OCI-LY1 (cell line): Measurements from ENCODE around the gene TAS2R20.
"Not testable (repeated sequence)": the region's sequence is repeated elsewhere in the genome, so short reads cannot be mapped to it uniquely, and the experiment has no call there.

Experiments
- H2AFZ ChIP-seq: fragments of 200-600 bp; sonication (generic), shearing (Covaris generic); 2 replicates; pipeline ENCODE4 v1.6.0; 2014; ENCODE audit warnings: antibody characterized with exemption, mild to moderate bottlenecking, low read length
- H3F3A ChIP-seq: fragments of 200-600 bp; sonication (generic), shearing (Covaris generic); 2 replicates; pipeline ENCODE4 v1.6.0; 2014; ENCODE audit warnings: mild to moderate bottlenecking, antibody characterized with exemption, low read length, moderate library complexity; ENCODE audit not compliant: insufficient read depth
- H3K27ac ChIP-seq: fragments of 200-600 bp; sonication (generic); 2 replicates; pipeline ENCODE4 v1.5.1; 2014; ENCODE audit warnings: low read length, mixed run types, mild to moderate bottlenecking, low read depth; ENCODE audit not compliant: poor library complexity, severe bottlenecking
- H3K27me3 ChIP-seq: fragments of 200-600 bp; sonication (generic); 2 replicates; pipeline ENCODE4 v1.6.0; 2014; ENCODE audit warnings: antibody characterized with exemption, mild to moderate bottlenecking, low read length, moderate library complexity; ENCODE audit not compliant: insufficient read depth
- H3K36me3 ChIP-seq: fragments of 200-600 bp; sonication (generic); 2 replicates; pipeline ENCODE4 v1.6.1; 2014; ENCODE audit warnings: mild to moderate bottlenecking, antibody characterized with exemption, low read length, moderate library complexity, mixed read lengths; ENCODE audit not compliant: insufficient read depth
- H3K4me1 ChIP-seq: fragments of 200-600 bp; sonication (generic); 2 replicates; pipeline ENCODE4 v1.5.1; 2014; ENCODE audit warnings: mild to moderate bottlenecking, low read length, moderate library complexity; ENCODE audit not compliant: insufficient read depth, severe bottlenecking
- H3K4me2 ChIP-seq: fragments of 200-600 bp; sonication (generic), shearing (Covaris generic); 2 replicates; pipeline ENCODE4 v1.6.1; 2014; ENCODE audit warnings: low read length
- H3K4me3 ChIP-seq: fragments of 200-600 bp; sonication (generic); 2 replicates; pipeline ENCODE4 v1.5.1; 2014; ENCODE audit warnings: low read length, low read depth, mild to moderate bottlenecking, mixed read lengths; ENCODE audit not compliant: poor library complexity, severe bottlenecking
- H3K79me2 ChIP-seq: fragments of 200-600 bp; shearing (Covaris generic); 2 replicates; pipeline ENCODE4 v1.6.1; 2016; ENCODE audit warnings: mixed run types, low read length, mixed read lengths; ENCODE audit not compliant: insufficient read depth
- H3K9ac ChIP-seq: fragments of 200-600 bp; sonication (generic), shearing (Covaris generic); 2 replicates; pipeline ENCODE4 v1.6.1; 2014; ENCODE audit warnings: mild to moderate bottlenecking, low read length, mixed read lengths
- H3K9me2 ChIP-seq: fragments of 200-600 bp; sonication (generic), shearing (Covaris generic); 2 replicates; pipeline ENCODE4 v1.6.1; 2014; ENCODE audit warnings: low read depth, mild to moderate bottlenecking, low read length, mixed read lengths
- H3K9me3 ChIP-seq: fragments of 200-600 bp; shearing (Covaris generic); 2 replicates; pipeline ENCODE4 v1.6.1; 2014; ENCODE audit warnings: low read length, mixed read lengths
- H4K20me1 ChIP-seq: fragments of 200-600 bp; sonication (generic), shearing (Covaris generic); 2 replicates; pipeline ENCODE4 v1.6.0; 2016; ENCODE audit warnings: mild to moderate bottlenecking, low read length; ENCODE audit not compliant: insufficient read depth
- CTCF ChIP-seq: fragments of 200-600 bp; sonication (generic), shearing (Covaris generic); IDR thresholded peaks from 2 replicates; pipeline ENCODE4 v1.5.1; 2017; ENCODE audit warnings: mild to moderate bottlenecking, antibody characterized with exemption, low read length, moderate library complexity, mixed read lengths
- EZH2 ChIP-seq: fragments of 200-600 bp; sonication (generic), shearing (Covaris generic); IDR thresholded peaks from 2 replicates; pipeline ENCODE4 v1.8.0; 2017; ENCODE audit warnings: borderline replicate concordance, mixed run types, mild to moderate bottlenecking, antibody characterized with exemption, low read length, moderate library complexity, mixed read lengths

Gene TAS2R20

GRCh38 chr12:10998204-10998603 is at the start of gene TAS2R20:
TSS of gene TAS2R20 (minus strand) at chr12:10998304. CDS start at chr12:10997875, 429 bp downstream.
- Histone ChIP-seq H3F3A (no peaks in the 10 kb centered on the region), H3K27me3 (no peaks in the 10 kb centered on the region), H2AFZ (no peak within 1 kb of the TSS), H4K20me1 (no peaks in the 10 kb centered on the region), H3K9me2 (no peaks in the 10 kb centered on the region), H3K4me1 (no peaks in the 10 kb centered on the region), H3K27ac (no peak within 1 kb of the TSS), H3K4me2 (no peak within 1 kb of the TSS), H3K9me3 (no peaks in the 10 kb centered on the region), H3K9ac (no peak within 1 kb of the TSS), H3K36me3 (0 out of 2 replicates have a peak, but pooled peaks cover 4% of the 10 kb centered on the region), H3K79me2 (no peaks in the 10 kb centered on the region), H3K4me3 (no peak within 1 kb of the TSS)
- no peak for TF ChIP-seq CTCF
- TF ChIP-seq EZH2: no peak

DNA sequence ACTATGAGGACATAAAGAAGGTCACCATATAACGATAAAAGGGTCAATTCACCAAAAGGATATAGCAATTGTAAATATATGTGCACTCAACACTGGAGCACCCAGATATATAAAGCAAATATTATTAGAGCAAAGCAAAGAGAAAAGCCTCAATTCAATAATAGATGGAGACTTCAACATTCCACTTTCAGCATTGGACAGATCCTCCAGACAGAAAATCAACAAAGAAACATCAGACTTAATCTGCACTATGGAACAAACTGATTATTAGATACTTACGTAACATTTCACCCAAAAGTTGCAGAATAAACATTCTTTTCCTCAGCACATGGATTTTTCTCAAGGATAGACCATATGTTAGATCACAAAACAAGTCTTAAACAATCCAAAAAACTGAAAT is 43.3 kb upstream of the TAS2R20 start:
- peaks cover 17% of the 10 kb centered on the region; the same call in 1 of the 2 replicates for H3K36me3 ChIP-seq
- H3K27ac ChIP-seq, H4K20me1 ChIP-seq, H3K79me2 ChIP-seq, H3F3A ChIP-seq, H3K9me2 ChIP-seq, H2AFZ ChIP-seq, H3K27me3 ChIP-seq, H3K9ac ChIP-seq, H3K4me2 ChIP-seq, H3K9me3 ChIP-seq, H3K4me1 ChIP-seq, H3K4me3 ChIP-seq: not testable (repeated sequence)

GRCh38 chr12:11040162-11040561 is 42.1 kb upstream of the TAS2R20 start:
- Histone ChIP-seq H3K4me1 (no peaks in the 10 kb centered on the region), H4K20me1 (no peaks in the 10 kb centered on the region), H3K79me2 (no peaks in the 10 kb centered on the region), H3K9me3 (no peaks in the 10 kb centered on the region), H2AFZ (no peak overlapping the region), H3K9ac (no peak overlapping the region), H3K9me2 (no peaks in the 10 kb centered on the region), H3F3A (no peaks in the 10 kb centered on the region), H3K27ac (no peak overlapping the region), H3K4me3 (no peak overlapping the region), H3K4me2 (no peak overlapping the region), H3K27me3 (no peaks in the 10 kb centered on the region), H3K36me3 (peaks cover 15% of the 10 kb centered on the region; the same call in 1 of the 2 replicates)
- TF ChIP-seq EZH2 (no peak), CTCF (no peak)

- Histone ChIP-seq H3F3A (no peaks in the 10 kb centered on the region), H3K27ac (no peak overlapping the region), H3K4me1 (no peaks in the 10 kb centered on the region), H2AFZ (no peak overlapping the region), H3K9me2 (no peaks in the 10 kb centered on the region), H3K79me2 (no peaks in the 10 kb centered on the region), H3K4me2 (no peak overlapping the region), H3K4me3 (no peak overlapping the region), H4K20me1 (no peaks in the 10 kb centered on the region), H3K27me3 (no peaks in the 10 kb centered on the region), H3K9ac (no peak overlapping the region), H3K9me3 (no peaks in the 10 kb centered on the region), H3K36me3 (0 out of 2 replicates have a peak, but pooled peaks cover 6% of the 10 kb centered on the region)
- no peak for TF ChIP-seq CTCF
- TF ChIP-seq EZH2: no peak
Measured at GRCh38 chr12:11039171-11039570, 41.1 kb upstream of the TAS2R20 start.

- H3K27me3 ChIP-seq, H3K4me3 ChIP-seq, H3K9ac ChIP-seq, H3K9me3 ChIP-seq, H3K4me2 ChIP-seq, H3K79me2 ChIP-seq, H3K36me3 ChIP-seq, H3K9me2 ChIP-seq, H3F3A ChIP-seq, H3K27ac ChIP-seq, H3K4me1 ChIP-seq, H2AFZ ChIP-seq, H4K20me1 ChIP-seq: not testable (repeated sequence)
Measured at GRCh38 chr12:11033959-11034358, 35.9 kb upstream of the TAS2R20 start.
